Prostate gland (tissue), 2 donors: ENCODE results near the gene GIT2. TPM values are rescaled to one million over a fixed set of nuclear protein-coding genes. Genes with fewer than 3 reads are reported as not detected.

Experiments used
- DNase-seq: peaks from one replicate; pipeline ENCODE4 v3.0.0-alpha.2; 2019; ENCODE audit warnings: low spot score
- H3K27ac ChIP-seq, 2 donors: fragments of 200-600 bp; sonication (generic); 2 replicates each; pipeline ENCODE4 v1.5.1; 2017 to 2019
- H3K27me3 ChIP-seq: fragments of 200-600 bp; sonication (generic); replicated peaks from 2 replicates; pipeline ENCODE4 v1.5.1; 2019; ENCODE audit not compliant: insufficient read depth
- H3K36me3 ChIP-seq, 2 donors: fragments of 200-600 bp; sonication (generic); 1 replicate in 1 of 2; 2 replicates in 1 of 2; pipeline versions ENCODE4 v1.5.1 to v1.8.1; 2017 to 2019
- H3K4me1 ChIP-seq: fragments of 200-600 bp; sonication (generic); replicated peaks from 2 replicates; pipeline ENCODE4 v1.5.1; 2019
- H3K4me3 ChIP-seq, 2 donors: fragments of 200-600 bp; sonication (generic); 2 replicates each; pipeline ENCODE4 v1.5.1; 2017 to 2019
- H3K9me3 ChIP-seq: fragments of 200-600 bp; sonication (generic); 2 replicates; pipeline ENCODE4 v1.5.1; 2017
- CTCF ChIP-seq, 4 experiments: fragments of 200-600 bp in 2 of 4; fragments of 450-650 bp in 2 of 4; sonication (generic) in 2 of 4; IDR thresholded peaks; 1 replicate in 3 of 4; 2 replicates in 1 of 4; pipeline ENCODE4 v1.5.1; 2016 to 2019; ENCODE audit warnings: antibody characterized with exemption in 4 of 4, mild to moderate bottlenecking in 2 of 4, moderate library complexity in 2 of 4
- POLR2A ChIP-seq: fragments of 450-650 bp; IDR thresholded peaks from one replicate; pipeline ENCODE4 v1.6.1; 2016; ENCODE audit warnings: antibody characterized with exemption, mild to moderate bottlenecking
- POLR2AphosphoS5 ChIP-seq: sonication (generic); formaldehyde crosslinking; IDR thresholded peaks from one replicate; pipeline ENCODE4 v1.6.1; 2017; ENCODE audit warnings: antibody characterized with exemption
- WGBS: methylation state at CpG from one replicate; pipeline ENCODE4 v1.1.5; 2018; 5-methylcytosine and 5-hydroxymethylcytosine counted together
- intact Hi-C: fragments of 100-400 bp; cut with DNase I; formaldehyde crosslinking; loops from one replicate; pipeline ENCODE4 v1.14.2; 2022
- total RNA-seq, 2 donors: library from RNA; depleted of rRNA; stranded (reverse); fragments of >200 nt; gene quantifications; one replicate each; pipeline ENCODE4 v1.1.0, GENCODE V29; 2016

Gene GIT2
- total RNA-seq, 2 donors from 2014 or later, result 20.9 to 43.3 TPM

GRCh38 chr12:110037315-110037714, 41.1 kb upstream of the GIT2 start:
- intact Hi-C loops, result no loop called here
- no peak for TF ChIP-seq POLR2AphosphoS5
- TF ChIP-seq CTCF (IDR thresholded peaks at IDR 0.05), result no peak
- no peak for TF ChIP-seq POLR2A
- Histone ChIP-seq H3K27me3 (no peaks in the 10 kb centered on the region), H3K4me1 (no peaks in the 10 kb centered on the region), H3K27ac (no peak overlapping the region), H3K36me3 (no peaks in the 10 kb centered on the region), H3K9me3 (no peaks in the 10 kb centered on the region), H3K4me3 (no peak overlapping the region)
- WGBS, result 100% methylated on average over 5 of the region's 5 CpGs
- DNase-seq, result no peak

GRCh38 chr12:110035534-110036104, 39.5 kb upstream of the GIT2 start:
- 94% methylated on average over 7 of the region's 7 CpGs for WGBS
- Histone ChIP-seq H3K27me3 (no peaks in the 10 kb centered on the region), H3K27ac (no peak overlapping the region), H3K4me1 (no peaks in the 10 kb centered on the region), H3K4me3 (no peak overlapping the region), H3K36me3 (no peaks in the 10 kb centered on the region), H3K9me3 (no peaks in the 10 kb centered on the region)
- no peak for TF ChIP-seq CTCF (IDR thresholded peaks at IDR 0.05)
- no peak for TF ChIP-seq POLR2AphosphoS5
- no peak for TF ChIP-seq POLR2A
- DNase-seq, result no peak
- intact Hi-C loops, result no loop called here

GRCh38 chr12:110033888-110034287, 37.7 kb upstream of the GIT2 start:
- DNase-seq, result no peak
- Histone ChIP-seq H3K27me3 (no peaks in the 10 kb centered on the region), H3K4me3 (no peak overlapping the region), H3K27ac (no peak overlapping the region), H3K9me3 (no peaks in the 10 kb centered on the region), H3K4me1 (no peaks in the 10 kb centered on the region), H3K36me3 (no peaks in the 10 kb centered on the region)
- WGBS, result 92% methylated on average over 3 of the region's 3 CpGs
- intact Hi-C loops, result no loop called here
- TF ChIP-seq POLR2A (no peak), CTCF (IDR thresholded peaks at IDR 0.05) (no peak), POLR2AphosphoS5 (no peak)

GRCh38 chr12:110029290-110029815, 33.2 kb upstream of the GIT2 start:
- intact Hi-C loops, result no loop called here
- TF ChIP-seq CTCF (IDR thresholded peaks at IDR 0.05) (no peak), POLR2AphosphoS5 (no peak), POLR2A (no peak)
- Histone ChIP-seq H3K4me3 (no peak overlapping the region), H3K27me3 (no peaks in the 10 kb centered on the region), H3K9me3 (no peaks in the 10 kb centered on the region), H3K36me3 (no peaks in the 10 kb centered on the region), H3K4me1 (no peaks in the 10 kb centered on the region), H3K27ac (no peak overlapping the region)
- no peak for DNase-seq
- WGBS, result 89% methylated on average over 2 of the region's 2 CpGs

GRCh38 chr12:110028323-110028722, 32.2 kb upstream of the GIT2 start:
- no peak for TF ChIP-seq CTCF (IDR thresholded peaks at IDR 0.05)
- no peak for TF ChIP-seq POLR2AphosphoS5
- no peak for TF ChIP-seq POLR2A
- WGBS, result 79% methylated on average over 6 of the region's 6 CpGs
- no peaks in the 10 kb centered on the region for H3K27me3 ChIP-seq
- H3K9me3 ChIP-seq, result no peaks in the 10 kb centered on the region
- no peaks in the 10 kb centered on the region for H3K36me3 ChIP-seq
- intact Hi-C loops, result no loop called here
- no peak overlapping the region for H3K4me3 ChIP-seq
- no peaks in the 10 kb centered on the region for H3K4me1 ChIP-seq
- no peak for DNase-seq
- H3K27ac ChIP-seq, result no peak overlapping the region
